ENCODE results near the gene P3H1. TPM values are rescaled to one million over a fixed set of nuclear protein-coding genes. Genes with fewer than 3 reads are reported as not detected.

The P3H1 gene
- total RNA-seq, 1 experiment from 2014 or later = 32.9 TPM

DNA sequence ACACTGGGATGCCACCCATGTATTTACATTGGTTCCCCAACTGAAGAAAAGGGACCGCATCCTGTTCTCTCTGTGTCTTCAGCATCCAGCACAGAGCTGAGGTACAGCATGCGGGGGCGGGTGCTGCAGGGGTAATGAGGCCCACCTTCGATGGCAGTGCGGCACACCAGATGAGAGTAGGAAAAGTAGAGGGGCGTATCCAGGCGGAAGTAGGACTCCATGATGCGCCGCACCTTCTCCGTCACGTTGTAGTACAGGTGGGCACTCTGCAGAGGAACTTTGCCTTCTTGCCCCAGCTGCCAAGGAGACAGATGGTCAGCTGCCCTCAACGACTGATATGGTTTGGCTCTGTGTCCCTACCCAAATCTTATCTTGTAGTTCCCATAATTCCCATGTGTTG, 16.8 kb downstream of the P3H1 start:
- H2AFZ ChIP-seq (ENCODE audit: low read depth, low read length, poor library complexity, severe bottlenecking) = no peak overlapping the region
- no TSS peak for BruUV-seq (replicated peaks)
- ATAC-seq = no peak
- H3K27me3 ChIP-seq (ENCODE audit: insufficient read depth, low read length) = no peaks in the 10 kb centered on the region
- TF ChIP-seq POLR2AphosphoS5 (IDR thresholded peaks at IDR 0.05; ENCODE audit: low read depth, low read length) (no peak), FOSL1 (IDR thresholded peaks at IDR 0.05; ENCODE audit: low read depth) (no peak), RAD21 (IDR thresholded peaks at IDR 0.05; ENCODE audit: low read depth) (no peak), CEBPB (IDR thresholded peaks at IDR 0.05; ENCODE audit: low read depth) (no peak), POLR2A (IDR thresholded peaks at IDR 0.05; ENCODE audit: borderline replicate concordance, extremely low read depth, insufficient read depth, insufficient read length) (no peak), JUND (IDR thresholded peaks at IDR 0.05) (no peak), EGR1 (IDR thresholded peaks at IDR 0.05; ENCODE audit: low read depth) (no peak), EZH2phosphoT487 (IDR thresholded peaks at IDR 0.05; ENCODE audit: borderline replicate concordance) (no peak), ZFX (IDR thresholded peaks at IDR 0.05) (no peak), ELF1 (IDR thresholded peaks at IDR 0.05; ENCODE audit: borderline replicate concordance, low read depth) (no peak), ZNF274 (IDR thresholded peaks at IDR 0.05; ENCODE audit: low read depth, low read length) (no peak), SP1 (IDR thresholded peaks at IDR 0.05; ENCODE audit: low read depth) (no peak), SRF (IDR thresholded peaks at IDR 0.05; ENCODE audit: low read depth) (no peak), CBX3 (IDR thresholded peaks at IDR 0.05; ENCODE audit: low read depth) (no peak), EZH2 (IDR thresholded peaks at IDR 0.05) (no peak), TCF7L2 (IDR thresholded peaks at IDR 0.05; ENCODE audit: borderline replicate concordance, extremely low read depth, insufficient read depth, insufficient read length) (no peak)
- TF ChIP-seq, protein P1, sequence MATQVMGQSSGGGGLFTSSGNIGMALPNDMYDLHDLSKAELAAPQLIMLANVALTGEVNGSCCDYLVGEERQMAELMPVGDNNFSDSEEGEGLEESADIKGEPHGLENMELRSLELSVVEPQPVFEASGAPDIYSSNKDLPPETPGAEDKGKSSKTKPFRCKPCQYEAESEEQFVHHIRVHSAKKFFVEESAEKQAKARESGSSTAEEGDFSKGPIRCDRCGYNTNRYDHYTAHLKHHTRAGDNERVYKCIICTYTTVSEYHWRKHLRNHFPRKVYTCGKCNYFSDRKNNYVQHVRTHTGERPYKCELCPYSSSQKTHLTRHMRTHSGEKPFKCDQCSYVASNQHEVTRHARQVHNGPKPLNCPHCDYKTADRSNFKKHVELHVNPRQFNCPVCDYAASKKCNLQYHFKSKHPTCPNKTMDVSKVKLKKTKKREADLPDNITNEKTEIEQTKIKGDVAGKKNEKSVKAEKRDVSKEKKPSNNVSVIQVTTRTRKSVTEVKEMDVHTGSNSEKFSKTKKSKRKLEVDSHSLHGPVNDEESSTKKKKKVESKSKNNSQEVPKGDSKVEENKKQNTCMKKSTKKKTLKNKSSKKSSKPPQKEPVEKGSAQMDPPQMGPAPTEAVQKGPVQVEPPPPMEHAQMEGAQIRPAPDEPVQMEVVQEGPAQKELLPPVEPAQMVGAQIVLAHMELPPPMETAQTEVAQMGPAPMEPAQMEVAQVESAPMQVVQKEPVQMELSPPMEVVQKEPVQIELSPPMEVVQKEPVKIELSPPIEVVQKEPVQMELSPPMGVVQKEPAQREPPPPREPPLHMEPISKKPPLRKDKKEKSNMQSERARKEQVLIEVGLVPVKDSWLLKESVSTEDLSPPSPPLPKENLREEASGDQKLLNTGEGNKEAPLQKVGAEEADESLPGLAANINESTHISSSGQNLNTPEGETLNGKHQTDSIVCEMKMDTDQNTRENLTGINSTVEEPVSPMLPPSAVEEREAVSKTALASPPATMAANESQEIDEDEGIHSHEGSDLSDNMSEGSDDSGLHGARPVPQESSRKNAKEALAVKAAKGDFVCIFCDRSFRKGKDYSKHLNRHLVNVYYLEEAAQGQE (IDR thresholded peaks at IDR 0.05; ENCODE audit: low read depth) = no peak
- TF ChIP-seq, protein P2, sequence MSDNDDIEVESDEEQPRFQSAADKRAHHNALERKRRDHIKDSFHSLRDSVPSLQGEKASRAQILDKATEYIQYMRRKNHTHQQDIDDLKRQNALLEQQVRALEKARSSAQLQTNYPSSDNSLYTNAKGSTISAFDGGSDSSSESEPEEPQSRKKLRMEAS (IDR thresholded peaks at IDR 0.05) = no peak
- TF ChIP-seq, protein P3, sequence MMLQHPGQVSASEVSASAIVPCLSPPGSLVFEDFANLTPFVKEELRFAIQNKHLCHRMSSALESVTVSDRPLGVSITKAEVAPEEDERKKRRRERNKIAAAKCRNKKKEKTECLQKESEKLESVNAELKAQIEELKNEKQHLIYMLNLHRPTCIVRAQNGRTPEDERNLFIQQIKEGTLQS (IDR thresholded peaks at IDR 0.05) = no peak
- TF ChIP-seq, protein P4, sequence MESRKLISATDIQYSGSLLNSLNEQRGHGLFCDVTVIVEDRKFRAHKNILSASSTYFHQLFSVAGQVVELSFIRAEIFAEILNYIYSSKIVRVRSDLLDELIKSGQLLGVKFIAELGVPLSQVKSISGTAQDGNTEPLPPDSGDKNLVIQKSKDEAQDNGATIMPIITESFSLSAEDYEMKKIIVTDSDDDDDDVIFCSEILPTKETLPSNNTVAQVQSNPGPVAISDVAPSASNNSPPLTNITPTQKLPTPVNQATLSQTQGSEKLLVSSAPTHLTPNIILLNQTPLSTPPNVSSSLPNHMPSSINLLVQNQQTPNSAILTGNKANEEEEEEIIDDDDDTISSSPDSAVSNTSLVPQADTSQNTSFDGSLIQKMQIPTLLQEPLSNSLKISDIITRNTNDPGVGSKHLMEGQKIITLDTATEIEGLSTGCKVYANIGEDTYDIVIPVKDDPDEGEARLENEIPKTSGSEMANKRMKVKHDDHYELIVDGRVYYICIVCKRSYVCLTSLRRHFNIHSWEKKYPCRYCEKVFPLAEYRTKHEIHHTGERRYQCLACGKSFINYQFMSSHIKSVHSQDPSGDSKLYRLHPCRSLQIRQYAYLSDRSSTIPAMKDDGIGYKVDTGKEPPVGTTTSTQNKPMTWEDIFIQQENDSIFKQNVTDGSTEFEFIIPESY (IDR thresholded peaks at IDR 0.05; ENCODE audit: extremely low read depth, insufficient replicate concordance, low read length) = no peak
- no peaks in the 10 kb centered on the region for H3K4me1 ChIP-seq (ENCODE audit: control insufficient read depth in 1 of 2, insufficient read depth in 2 of 2, low read length in 2 of 2)
- CTCF ChIA-PET = no interaction called here
- POLR2A ChIA-PET = no interaction called here
- no peak overlapping the region for H3K9ac ChIP-seq (ENCODE audit: low read length)
- no peaks in the 10 kb centered on the region for H4K20me1 ChIP-seq (ENCODE audit: insufficient read depth)
- intact Hi-C loops (cut with micrococcal nuclease) = no loop called here
- RAD21 ChIA-PET (ENCODE audit: low non-redundant PET in 1 of 2, low total read pairs in 2 of 2, uncharacterized antibody in 2 of 2, unreplicated experiment in 2 of 2) = no interaction called here
- no peaks in the 10 kb centered on the region for H3K9me3 ChIP-seq (ENCODE audit: control insufficient read depth in 1 of 2, insufficient read depth in 1 of 2, low read depth in 1 of 2, low read length in 2 of 2)
- no peaks in the 10 kb centered on the region for H3K79me2 ChIP-seq (ENCODE audit: insufficient read depth, low read length)
- no peak overlapping the region for H3K4me3 ChIP-seq (replicated peaks in 1 of 2; ENCODE audit: low read depth in 1 of 2, low read length in 2 of 2)
- peaks cover 8 to 29% of the 10 kb centered on the region in 2 experiments; a peak in 3 of 4 replicates for H3K36me3 ChIP-seq (ENCODE audit: control insufficient read depth in 1 of 2, insufficient read depth in 2 of 2, low read length in 2 of 2)
- H3K27ac ChIP-seq (ENCODE audit: low read depth, low read length) = no peak overlapping the region
- no peaks in the 10 kb centered on the region for H3K9me2 ChIP-seq (ENCODE audit: insufficient read depth)
- no peak overlapping the region for H3K4me2 ChIP-seq (ENCODE audit: low read length)
- no peak for DNase-seq (ENCODE audit: low read depth, low spot score)

All from HCT116 (cell line).